CD14-positive monocyte (primary cell): ENCODE results near the gene AFG1L. TPM values are rescaled to one million over a fixed set of nuclear protein-coding genes. Genes with fewer than 3 reads are reported as not detected.

ENCODE experiments used
- DNase-seq, 3 donors: peaks; one replicate each; pipeline ENCODE4 v3.0.0-alpha.2; 2011 to 2022
- H2AFZ ChIP-seq: 2 replicates; pipeline ENCODE4 v1.6.0; 2012; ENCODE audit warnings: mild to moderate bottlenecking, low read depth, low read length, inconsistent platforms; ENCODE audit not compliant: insufficient read depth, poor library complexity, severe bottlenecking
- H3K27ac ChIP-seq, 2 donors: 1 replicate in 1 of 2; 2 replicates in 1 of 2; pipeline ENCODE4 v1.5.1; 2012 to 2013; ENCODE audit warnings: low read length in 2 of 2, control low read depth in 1 of 2, inconsistent platforms in 1 of 2, low read depth in 1 of 2, mild to moderate bottlenecking in 1 of 2
- H3K27me3 ChIP-seq, 2 donors: one replicate each; pipeline versions ENCODE4 v1.6.0 to v1.6.1; 2011 to 2013; ENCODE audit warnings: low read length in 2 of 2; ENCODE audit not compliant: control insufficient read depth in 2 of 2, insufficient read depth in 2 of 2
- H3K36me3 ChIP-seq, 2 donors: replicated peaks in 1 of 2; 1 replicate in 1 of 2; 2 replicates in 1 of 2; pipeline versions ENCODE4 v1.5.1 to v1.6.1; 2012 to 2013; ENCODE audit warnings: low read length in 2 of 2, control low read depth in 1 of 2, inconsistent platforms in 1 of 2, mild to moderate bottlenecking in 1 of 2; ENCODE audit not compliant: insufficient read depth in 2 of 2, control insufficient read depth in 1 of 2
- H3K4me1 ChIP-seq, 2 donors: 1 replicate in 1 of 2; 2 replicates in 1 of 2; pipeline versions ENCODE4 v1.5.1 to v1.6.1; 2012 to 2013; ENCODE audit warnings: low read length in 2 of 2, control low read depth in 1 of 2, inconsistent platforms in 1 of 2, mild to moderate bottlenecking in 1 of 2, moderate library complexity in 1 of 2; ENCODE audit not compliant: insufficient read depth in 2 of 2, control insufficient read depth in 1 of 2
- H3K4me2 ChIP-seq: replicated peaks from 2 replicates; pipeline ENCODE3; 2012; ENCODE audit warnings: low read length, moderate library complexity, mild to moderate bottlenecking; ENCODE audit not compliant: poor library complexity, severe bottlenecking; ENCODE audit errors: extremely low read depth
- H3K4me3 ChIP-seq, 3 experiments: fragments of 200-600 bp in 1 of 3; sonication (generic) in 1 of 3; replicated peaks in 1 of 3; 1 replicate in 2 of 3; 2 replicates in 1 of 3; pipeline ENCODE4 v1.5.1; 2011 to 2013; ENCODE audit warnings: low read length in 3 of 3, mild to moderate bottlenecking in 3 of 3, control low read depth in 2 of 3, low read depth in 2 of 3, inconsistent platforms in 1 of 3, moderate library complexity in 1 of 3
- H3K79me2 ChIP-seq: 2 replicates; pipeline ENCODE4 v1.6.0; 2012; ENCODE audit warnings: mild to moderate bottlenecking, control low read depth, inconsistent platforms, low read length, moderate library complexity; ENCODE audit not compliant: insufficient read depth
- H3K9ac ChIP-seq: 2 replicates; pipeline ENCODE4 v1.6.0; 2017; ENCODE audit warnings: low read length, mild to moderate bottlenecking; ENCODE audit not compliant: insufficient read depth, poor library complexity, severe bottlenecking
- H3K9me3 ChIP-seq, 2 donors: replicated peaks in 1 of 2; 1 replicate in 1 of 2; 2 replicates in 1 of 2; pipeline versions ENCODE4 v1.5.1 to v1.6.1; 2012 to 2013; ENCODE audit warnings: low read length in 2 of 2, control low read depth in 1 of 2; ENCODE audit not compliant: control insufficient read depth in 1 of 2, insufficient read depth in 1 of 2
- H4K20me1 ChIP-seq: 2 replicates; pipeline ENCODE4 v1.6.0; 2012; ENCODE audit warnings: mild to moderate bottlenecking, low read length, control low read depth, moderate library complexity; ENCODE audit not compliant: insufficient read depth
- H3K27ac Mint-ChIP-seq, 7 donors: one replicate each; pipeline ENCODE4 v1.8.0; 2020; ENCODE audit warnings: mild to moderate bottlenecking in 7 of 7, mixed read lengths in 7 of 7, moderate library complexity in 6 of 7, inconsistent platforms in 2 of 7
- H3K27me3 Mint-ChIP-seq, 3 donors: one replicate each; pipeline ENCODE4 v1.8.0; 2021 to 2022; ENCODE audit warnings: low read depth in 3 of 3, mild to moderate bottlenecking in 3 of 3, mixed read lengths in 3 of 3, moderate library complexity in 3 of 3, inconsistent platforms in 1 of 3
- H3K36me3 Mint-ChIP-seq, 2 donors: one replicate each; pipeline ENCODE4 v1.8.0; 2020; ENCODE audit warnings: mixed read lengths in 2 of 2, inconsistent platforms in 1 of 2, mild to moderate bottlenecking in 1 of 2
- H3K4me1 Mint-ChIP-seq: one replicate; pipeline ENCODE4 v1.8.0; 2020; ENCODE audit warnings: mild to moderate bottlenecking, mixed read lengths
- H3K4me3 Mint-ChIP-seq, 2 donors: one replicate each; pipeline ENCODE4 v1.8.0; 2020; ENCODE audit warnings: mild to moderate bottlenecking in 2 of 2, mixed read lengths in 2 of 2, moderate library complexity in 1 of 2
- H3K9me3 Mint-ChIP-seq, 7 donors: one replicate each; pipeline ENCODE4 v1.8.0; 2020 to 2022; ENCODE audit warnings: mixed read lengths in 7 of 7, mild to moderate bottlenecking in 6 of 7, moderate library complexity in 6 of 7, inconsistent platforms in 2 of 7
- CTCF ChIP-seq: fragments of 200-600 bp; IDR thresholded peaks from one replicate; pipeline ENCODE4 v1.8.0; 2022; ENCODE audit warnings: antibody characterized with exemption, mild to moderate bottlenecking
- WGBS: methylation state at CpG from one replicate; pipeline ENCODE4 v1.1.5; 2013; ENCODE audit warnings: missing lambda C conversion rate; ENCODE audit not compliant: insufficient coverage; 5-methylcytosine and 5-hydroxymethylcytosine counted together
- intact Hi-C, 2 donors: fragments of 100-400 bp; cut with micrococcal nuclease; formaldehyde crosslinking; loops; one replicate each; pipeline versions ENCODE4 v1.15.0 to v1.15.1; 2023
- polyA plus RNA-seq, 3 donors: library from polyadenylated mRNA; depleted of rRNA in 1 of 3; unstranded in 2 of 3; stranded (reverse) in 1 of 3; fragments of 300-500 nt in 2 of 3; fragments of >200 nt in 1 of 3; fragmentation: Illumina TruSeq in 2 of 3; gene quantifications; 1 replicate in 2 of 3; 2 replicates in 1 of 3; pipeline ENCODE4 v1.2.3, GENCODE V29; 2012 to 2021

AFG1L gene
- polyA plus RNA-seq, 3 donors: 0.95 to 2.8 (median 2.7) TPM

DNA sequence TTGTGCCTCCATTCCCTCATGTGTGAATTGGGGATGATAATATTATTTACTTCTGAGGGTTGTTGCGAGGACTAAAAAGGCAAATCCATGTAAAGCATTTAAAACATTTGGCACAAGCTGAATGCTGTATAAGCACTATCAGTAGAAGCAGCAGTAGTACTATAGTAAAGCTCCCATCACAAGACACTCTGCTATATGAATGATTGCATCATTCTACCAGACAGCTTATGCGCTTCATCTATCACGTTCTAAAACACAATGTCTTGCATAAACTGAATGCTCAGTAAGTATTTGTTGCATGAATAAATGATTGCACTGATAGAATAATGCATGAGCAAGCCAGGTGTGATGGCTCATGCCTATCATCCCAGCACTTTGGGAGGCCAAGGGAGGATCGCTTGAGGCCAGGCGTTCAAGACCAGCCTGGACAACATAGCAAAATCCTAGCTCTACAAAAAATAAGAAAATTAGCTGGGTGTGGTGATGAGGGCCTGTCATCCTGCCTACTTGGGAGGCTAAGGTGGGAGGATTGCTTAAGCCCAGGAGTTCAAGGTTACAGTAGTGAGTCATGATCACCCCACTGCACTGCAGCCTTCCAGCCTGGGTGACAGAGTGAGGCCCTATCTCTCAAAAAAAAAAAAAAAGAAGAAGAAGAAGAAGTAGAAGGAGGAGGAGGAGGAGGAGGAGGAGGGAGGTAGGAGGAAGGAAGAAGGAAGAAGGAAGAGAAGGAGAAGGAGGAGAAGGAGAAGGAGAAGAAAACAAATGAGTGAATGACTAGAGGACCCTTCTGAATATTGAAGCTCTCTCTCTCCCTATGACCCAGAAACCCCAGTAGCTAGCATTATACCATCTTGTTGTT, 215.8 kb downstream of the AFG1L start:
- H3K4me3 Mint-ChIP-seq: no peak overlapping the region
- H3K9ac ChIP-seq: no peak overlapping the region
- H3K4me3 ChIP-seq: no peak overlapping the region
- H3K27ac Mint-ChIP-seq: no peak overlapping the region
- H3K27me3 Mint-ChIP-seq: no peaks in the 10 kb centered on the region
- H3K4me1 ChIP-seq: no peaks in the 10 kb centered on the region
- intact Hi-C loops: no loop called here
- no peaks in the 10 kb centered on the region for H3K79me2 ChIP-seq
- H3K4me1 Mint-ChIP-seq: peaks cover 6% of the 10 kb centered on the region
- no CpG with 5 or more reads among the region's 5 CpGs for WGBS
- H3K36me3 Mint-ChIP-seq: peaks cover 13 to 30% of the 10 kb centered on the region in 2 donors
- no peak overlapping the region for H2AFZ ChIP-seq
- H3K9me3 ChIP-seq: peaks cover 7 to 14% of the 10 kb centered on the region in 2 donors
- no peak overlapping the region for H3K27ac ChIP-seq
- peaks cover 7 to 16% (median 13%) of the 10 kb centered on the region in 7 donors for H3K9me3 Mint-ChIP-seq
- H4K20me1 ChIP-seq: no peaks in the 10 kb centered on the region
- H3K4me2 ChIP-seq: no peak overlapping the region
- H3K36me3 ChIP-seq: peaks cover 0 to 5% of the 10 kb centered on the region in 2 donors
- no peaks in the 10 kb centered on the region for H3K27me3 ChIP-seq
- no peak for TF ChIP-seq CTCF
- DNase-seq: no peak

DNA sequence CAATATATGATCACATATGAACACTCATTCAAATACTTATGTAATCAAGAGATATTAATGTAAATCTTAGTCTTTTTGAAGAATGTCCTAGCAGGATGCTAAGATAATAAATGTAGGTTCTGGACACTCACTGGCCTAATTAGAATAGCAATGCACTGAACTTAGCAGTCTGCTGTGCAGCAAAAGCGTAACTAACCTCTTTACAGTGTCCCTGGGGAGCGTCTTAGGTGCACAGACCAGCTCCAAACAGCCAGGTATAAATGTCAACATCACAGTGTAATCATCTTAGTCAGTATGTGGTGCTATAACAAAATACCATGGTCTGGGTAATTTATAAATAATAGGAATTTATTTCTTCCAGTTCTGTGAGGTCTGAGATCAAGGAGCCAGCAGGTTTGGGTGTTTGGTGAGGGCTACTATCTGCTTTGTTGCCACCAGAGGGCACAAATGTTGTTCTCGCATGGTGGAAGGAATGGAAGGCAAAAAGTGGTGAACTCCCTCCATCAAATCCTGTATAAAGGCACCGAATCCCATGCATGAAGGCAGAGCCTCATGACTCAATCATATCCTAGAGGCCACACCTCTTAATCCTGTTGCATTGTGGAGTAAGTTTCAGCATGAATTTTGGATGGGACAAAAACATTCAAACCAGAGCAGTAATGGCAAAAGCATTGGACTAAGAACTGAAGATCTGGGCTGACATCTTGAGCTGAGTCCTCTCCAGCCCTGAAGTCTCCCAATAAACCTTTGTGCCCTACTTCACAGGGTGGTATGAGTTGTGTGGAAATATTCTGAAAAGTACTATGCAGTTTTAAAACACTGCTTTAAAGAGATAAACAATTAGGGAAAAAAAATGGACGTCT, 224.1 kb downstream of the AFG1L start:
- H3K36me3 ChIP-seq: no peaks in the 10 kb centered on the region
- H3K9me3 ChIP-seq: no peaks in the 10 kb centered on the region
- H3K4me3 ChIP-seq: no peak overlapping the region
- TF ChIP-seq CTCF: peak; percentile 30
- H3K4me1 Mint-ChIP-seq: peaks cover 4% of the 10 kb centered on the region
- no peak overlapping the region for H3K27ac Mint-ChIP-seq
- no CpG with 5 or more reads among the region's 5 CpGs for WGBS
- no peaks in the 10 kb centered on the region for H4K20me1 ChIP-seq
- H3K27me3 Mint-ChIP-seq: peaks cover 0 to 2% (median 0%) of the 10 kb centered on the region in 3 donors
- no peak overlapping the region for H3K4me3 Mint-ChIP-seq
- H3K27ac ChIP-seq: no peak overlapping the region
- H2AFZ ChIP-seq: no peak overlapping the region
- H3K4me1 ChIP-seq: no peaks in the 10 kb centered on the region
- intact Hi-C loops: no loop called here
- H3K79me2 ChIP-seq: no peaks in the 10 kb centered on the region
- H3K27me3 ChIP-seq: no peaks in the 10 kb centered on the region
- peaks cover 0 to 4% (median 2%) of the 10 kb centered on the region in 7 donors for H3K9me3 Mint-ChIP-seq
- no peak overlapping the region for H3K9ac ChIP-seq
- no peak overlapping the region for H3K4me2 ChIP-seq
- H3K36me3 Mint-ChIP-seq: peaks cover 13 to 16% of the 10 kb centered on the region in 2 donors
- no peak for DNase-seq
